Loucy (cell line): ENCODE data around the gene PAXX.

Source experiments
- H2AFZ ChIP-seq: fragments of 200-600 bp; sonication (generic); 2 replicates; pipeline ENCODE4 v1.6.0; 2016; ENCODE audit warnings: antibody characterized with exemption, mild to moderate bottlenecking, low read length, moderate library complexity
- H3F3A ChIP-seq: fragments of 200-600 bp; 2 replicates; pipeline ENCODE4 v1.6.0; 2016; ENCODE audit warnings: antibody characterized with exemption, low read depth, mild to moderate bottlenecking
- H3K27me3 ChIP-seq: fragments of 200-600 bp; sonication (generic); 2 replicates; pipeline ENCODE4 v1.6.1; 2014; ENCODE audit warnings: low read length, mild to moderate bottlenecking; ENCODE audit not compliant: insufficient read depth, poor library complexity, severe bottlenecking
- H3K36me3 ChIP-seq: fragments of 200-600 bp; sonication (generic); 2 replicates; pipeline ENCODE4 v1.6.1; 2016; ENCODE audit warnings: low read length; ENCODE audit not compliant: insufficient read depth
- H3K4me1 ChIP-seq: fragments of 200-600 bp; sonication (generic); 2 replicates; pipeline ENCODE4 v1.5.1; 2014; ENCODE audit warnings: low read length, mild to moderate bottlenecking; ENCODE audit not compliant: insufficient read depth, poor library complexity, severe bottlenecking
- H3K4me2 ChIP-seq: fragments of 200-600 bp; sonication (generic); 2 replicates; pipeline ENCODE4 v1.6.0; 2014; ENCODE audit warnings: antibody characterized with exemption, low read length, low read depth, mild to moderate bottlenecking; ENCODE audit not compliant: poor library complexity, severe bottlenecking
- H3K4me3 ChIP-seq: fragments of 200-600 bp; sonication (generic); 2 replicates; pipeline ENCODE4 v1.5.1; 2014; ENCODE audit warnings: low read length, mild to moderate bottlenecking, mixed read lengths; ENCODE audit not compliant: poor library complexity, severe bottlenecking
- H3K79me2 ChIP-seq: fragments of 200-600 bp; sonication (generic); 2 replicates; pipeline ENCODE4 v1.6.1; 2014; ENCODE audit warnings: low read length; ENCODE audit not compliant: insufficient read depth
- H3K9ac ChIP-seq: fragments of 200-600 bp; sonication (generic); 2 replicates; pipeline ENCODE4 v1.6.0; 2014; ENCODE audit warnings: mild to moderate bottlenecking, low read depth, low read length, moderate library complexity; ENCODE audit not compliant: poor library complexity, severe bottlenecking
- H3K9me2 ChIP-seq: fragments of 200-600 bp; sonication (generic); replicated peaks from 2 replicates; pipeline ENCODE4 v1.6.1; 2016; ENCODE audit warnings: low read depth, low read length, mixed read lengths
- H3K9me3 ChIP-seq: fragments of 200-600 bp; sonication (generic); 2 replicates; pipeline ENCODE4 v1.6.1; 2014; ENCODE audit warnings: mild to moderate bottlenecking, antibody characterized with exemption, low read length, low read depth; ENCODE audit not compliant: insufficient read depth
- H4K20me1 ChIP-seq: fragments of 200-600 bp; sonication (generic); 2 replicates; pipeline ENCODE4 v1.6.0; 2014; ENCODE audit warnings: antibody characterized with exemption, low read length, mild to moderate bottlenecking; ENCODE audit not compliant: insufficient read depth, poor library complexity, severe bottlenecking
- EZH2phosphoT487 ChIP-seq: fragments of 200-600 bp; IDR thresholded peaks from 2 replicates; pipeline ENCODE4 v1.6.1; 2018; ENCODE audit warnings: antibody characterized with exemption, mild to moderate bottlenecking, moderate library complexity, borderline replicate concordance
- TF ChIP-seq, protein P1 (sequence below): fragments of 200-600 bp; sonication (generic); conservative IDR thresholded peaks from 2 replicates; pipeline ENCODE4 v1.5.1; 2014; ENCODE audit warnings: mild to moderate bottlenecking, antibody characterized with exemption, low read length

Gene PAXX

DNA sequence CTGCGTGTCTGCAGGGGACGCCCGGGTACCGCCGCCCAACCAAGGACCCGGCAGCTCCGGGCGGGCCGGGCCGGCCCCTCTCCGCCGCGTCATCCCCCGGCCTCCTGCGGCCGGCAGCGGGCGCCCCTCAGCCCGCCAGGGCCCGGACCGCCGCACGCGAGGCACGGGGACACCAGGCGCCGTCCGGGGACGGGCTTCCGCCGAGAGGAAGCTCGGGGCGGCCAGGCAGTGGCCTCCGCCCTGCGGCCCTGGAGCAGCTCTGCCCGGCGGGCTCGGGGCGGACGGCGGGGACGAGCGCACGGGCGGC is 48.1 kb upstream of the PAXX start:
- H3K4me1 ChIP-seq: peaks cover 17% of the 10 kb centered on the region
- peaks cover 26% of the 10 kb centered on the region for H3K79me2 ChIP-seq
- H3K36me3 ChIP-seq: peaks cover 24% of the 10 kb centered on the region; the same call in 1 of the 2 replicates
- H3K4me3 ChIP-seq: peak overlapping the region; percentile 98
- H3F3A ChIP-seq: no peaks in the 10 kb centered on the region
- peak overlapping the region; percentile 94 for H3K4me2 ChIP-seq
- no peak for TF ChIP-seq EZH2phosphoT487
- TF ChIP-seq, protein P1, sequence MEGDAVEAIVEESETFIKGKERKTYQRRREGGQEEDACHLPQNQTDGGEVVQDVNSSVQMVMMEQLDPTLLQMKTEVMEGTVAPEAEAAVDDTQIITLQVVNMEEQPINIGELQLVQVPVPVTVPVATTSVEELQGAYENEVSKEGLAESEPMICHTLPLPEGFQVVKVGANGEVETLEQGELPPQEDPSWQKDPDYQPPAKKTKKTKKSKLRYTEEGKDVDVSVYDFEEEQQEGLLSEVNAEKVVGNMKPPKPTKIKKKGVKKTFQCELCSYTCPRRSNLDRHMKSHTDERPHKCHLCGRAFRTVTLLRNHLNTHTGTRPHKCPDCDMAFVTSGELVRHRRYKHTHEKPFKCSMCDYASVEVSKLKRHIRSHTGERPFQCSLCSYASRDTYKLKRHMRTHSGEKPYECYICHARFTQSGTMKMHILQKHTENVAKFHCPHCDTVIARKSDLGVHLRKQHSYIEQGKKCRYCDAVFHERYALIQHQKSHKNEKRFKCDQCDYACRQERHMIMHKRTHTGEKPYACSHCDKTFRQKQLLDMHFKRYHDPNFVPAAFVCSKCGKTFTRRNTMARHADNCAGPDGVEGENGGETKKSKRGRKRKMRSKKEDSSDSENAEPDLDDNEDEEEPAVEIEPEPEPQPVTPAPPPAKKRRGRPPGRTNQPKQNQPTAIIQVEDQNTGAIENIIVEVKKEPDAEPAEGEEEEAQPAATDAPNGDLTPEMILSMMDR: no peak
- H3K9me3 ChIP-seq: no peaks in the 10 kb centered on the region
- H4K20me1 ChIP-seq: peaks cover 29% of the 10 kb centered on the region
- no peaks in the 10 kb centered on the region for H3K27me3 ChIP-seq
- peak overlapping the region; percentile 95 for H3K9ac ChIP-seq
- no peaks in the 10 kb centered on the region for H3K9me2 ChIP-seq
- H2AFZ ChIP-seq: no peak overlapping the region; the same call in 1 of the 2 replicates

DNA sequence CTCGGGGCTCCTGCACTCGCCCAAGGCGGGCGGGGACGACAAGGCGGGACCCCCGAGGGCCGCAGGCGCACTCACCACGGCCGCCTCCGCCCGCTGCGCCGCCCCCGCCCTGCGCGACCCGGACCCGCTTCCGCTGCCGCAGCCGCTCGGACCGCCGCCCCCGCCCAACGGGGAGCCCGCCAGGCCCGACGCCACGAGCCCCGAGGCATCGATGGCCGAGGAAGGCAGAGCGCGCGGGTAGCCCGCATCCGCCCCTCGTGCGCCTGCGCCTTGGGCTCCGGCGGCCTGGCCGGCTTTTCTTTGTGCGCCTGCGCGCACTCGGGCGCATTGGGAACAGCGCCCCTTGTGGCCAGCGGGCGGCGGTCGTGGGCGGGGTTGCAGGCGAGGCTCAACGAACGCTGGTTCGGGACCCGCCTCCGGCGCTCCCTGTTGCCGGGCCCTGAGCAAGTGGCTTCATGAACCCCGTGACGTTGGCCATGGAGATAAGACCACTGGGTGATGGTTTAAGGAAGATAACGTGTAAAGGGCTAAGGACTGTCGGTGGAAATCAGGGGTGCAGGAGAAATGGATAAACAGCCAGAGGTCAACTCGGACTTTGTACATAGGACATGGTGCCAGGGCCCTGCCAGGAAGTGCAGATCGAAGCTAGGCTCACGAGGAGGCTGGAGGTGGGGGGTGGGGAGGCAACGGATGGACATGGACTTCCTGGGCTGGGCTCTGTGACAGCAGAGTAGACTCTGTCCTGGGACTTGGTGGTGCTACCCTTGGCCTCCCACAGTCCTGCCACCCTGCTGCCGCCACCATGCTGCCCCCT is 47.5 kb upstream of the PAXX start, which contains the start of the genes C8G and FBXW5:
Gene C8G (plus strand): TSS at position 725 of the 814 bp plus-strand sequence. CDS start 78 bp downstream, at position 803.
Gene FBXW5 (minus strand): TSS at position 220 of the 814 bp plus-strand sequence. CDS start 655 bp downstream, outside the sequence.
- no peaks in the 10 kb centered on the region for H3K9me3 ChIP-seq
- H2AFZ ChIP-seq: peak within 1 kb of the TSS; percentile 74
- H3K27me3 ChIP-seq: no peaks in the 10 kb centered on the region
- peaks cover 26% of the 10 kb centered on the region for H3K79me2 ChIP-seq
- H4K20me1 ChIP-seq: peaks cover 29% of the 10 kb centered on the region
- H3K9ac ChIP-seq: peak within 1 kb of the TSS; percentile 95
- TF ChIP-seq EZH2phosphoT487: no peak
- TF ChIP-seq, protein P1: peak; percentile 79
- peaks cover 24% of the 10 kb centered on the region; the same call in 1 of the 2 replicates for H3K36me3 ChIP-seq
- H3K4me2 ChIP-seq: peak within 1 kb of the TSS; percentile 94
- no peaks in the 10 kb centered on the region for H3K9me2 ChIP-seq
- H3F3A ChIP-seq: no peaks in the 10 kb centered on the region
- H3K4me1 ChIP-seq: peaks cover 17% of the 10 kb centered on the region
- peak within 1 kb of the TSS; percentile 98 for H3K4me3 ChIP-seq

DNA sequence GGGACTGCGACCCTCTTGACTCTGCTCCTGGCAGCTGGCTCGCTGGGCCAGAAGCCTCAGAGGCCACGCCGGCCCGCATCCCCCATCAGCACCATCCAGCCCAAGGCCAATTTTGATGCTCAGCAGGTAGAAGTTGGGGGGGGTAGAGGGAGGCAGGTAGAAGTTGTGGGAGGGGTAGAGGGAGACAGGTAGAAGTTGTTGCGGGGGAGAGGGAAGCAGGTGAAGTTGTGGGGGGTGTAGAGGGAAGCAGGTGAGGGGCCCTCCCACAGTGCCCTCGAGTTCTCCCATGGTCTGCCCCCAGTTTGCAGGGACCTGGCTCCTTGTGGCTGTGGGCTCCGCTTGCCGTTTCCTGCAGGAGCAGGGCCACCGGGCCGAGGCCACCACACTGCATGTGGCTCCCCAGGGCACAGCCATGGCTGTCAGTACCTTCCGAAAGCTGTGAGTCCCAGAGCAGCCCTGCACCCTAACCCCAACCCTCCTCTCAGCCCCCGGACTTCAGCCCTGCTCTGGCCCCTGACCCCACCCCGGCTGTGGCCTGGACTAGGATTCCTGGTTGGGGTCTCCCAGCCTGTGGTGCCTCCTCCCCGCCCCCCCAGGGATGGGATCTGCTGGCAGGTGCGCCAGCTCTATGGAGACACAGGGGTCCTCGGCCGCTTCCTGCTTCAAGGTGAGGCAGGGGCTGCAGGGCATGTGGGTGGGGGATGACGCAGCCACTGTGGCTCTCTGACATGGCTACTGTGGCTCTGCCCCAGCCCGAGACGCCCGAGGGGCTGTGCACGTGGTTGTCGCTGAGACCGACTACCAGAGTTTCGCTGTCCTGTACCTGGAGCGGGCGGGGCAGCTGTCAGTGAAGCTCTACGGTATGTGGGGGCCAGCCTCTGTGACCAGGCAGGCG is 46.6 kb upstream of the PAXX start:
- Histone ChIP-seq H3K4me1 (peaks cover 20% of the 10 kb centered on the region), H4K20me1 (peaks cover 29% of the 10 kb centered on the region), H3K36me3 (peaks cover 20% of the 10 kb centered on the region; the same call in 1 of the 2 replicates), H3F3A (no peaks in the 10 kb centered on the region), H2AFZ (no peak overlapping the region), H3K9me2 (no peaks in the 10 kb centered on the region), H3K9me3 (no peaks in the 10 kb centered on the region), H3K4me3 (no peak overlapping the region), H3K79me2 (peaks cover 26% of the 10 kb centered on the region), H3K27me3 (no peaks in the 10 kb centered on the region), H3K4me2 (peak overlapping the region; percentile 38), H3K9ac (peak overlapping the region; percentile 57)
- TF ChIP-seq, protein P1: no peak
- no peak for TF ChIP-seq EZH2phosphoT487
